Karpas-422 (cell line): ENCODE results near the gene SLC35G6. TPM values are rescaled to one million over a fixed set of nuclear protein-coding genes. Genes with fewer than 3 reads are reported as not detected.
"Not testable (repeated sequence)": the region's sequence is repeated elsewhere in the genome, so short reads cannot be mapped to it uniquely, and the experiment has no call there.

Experiments
- DNase-seq: peaks from one replicate; pipeline ENCODE4 v3.0.0-alpha.2; 2015
- H2AFZ ChIP-seq: fragments of 200-600 bp; sonication (generic); 2 replicates; pipeline ENCODE4 v1.6.1; 2014; ENCODE audit warnings: antibody characterized with exemption, low read length, mixed read lengths
- H3K27ac ChIP-seq: fragments of 200-600 bp; sonication (generic); 2 replicates; pipeline ENCODE4 v1.5.1; 2014; ENCODE audit warnings: mild to moderate bottlenecking, low read length, moderate library complexity
- H3K27me3 ChIP-seq: fragments of 200-600 bp; sonication (generic); 2 replicates; pipeline ENCODE4 v1.6.1; 2014; ENCODE audit warnings: low read length, mixed read lengths
- H3K36me3 ChIP-seq: fragments of 200-600 bp; sonication (generic); 2 replicates; pipeline ENCODE4 v1.6.1; 2014; ENCODE audit warnings: low read length, mixed read lengths; ENCODE audit not compliant: insufficient read depth
- H3K4me1 ChIP-seq: fragments of 200-600 bp; sonication (generic); 2 replicates; pipeline ENCODE4 v1.6.1; 2014; ENCODE audit warnings: mild to moderate bottlenecking, low read length, mixed read lengths
- H3K4me2 ChIP-seq: fragments of 200-600 bp; sonication (generic); 2 replicates; pipeline ENCODE4 v1.6.1; 2014; ENCODE audit warnings: low read length, low read depth, mild to moderate bottlenecking; ENCODE audit not compliant: poor library complexity, severe bottlenecking
- H3K4me3 ChIP-seq: fragments of 200-600 bp; sonication (generic); 2 replicates; pipeline ENCODE4 v1.5.1; 2014; ENCODE audit warnings: mild to moderate bottlenecking, antibody characterized with exemption, low read length, mixed read lengths
- H3K79me2 ChIP-seq: fragments of 200-600 bp; sonication (generic); 2 replicates; pipeline ENCODE4 v1.6.1; 2014; ENCODE audit warnings: mild to moderate bottlenecking, low read length, mixed read lengths
- H3K9ac ChIP-seq: fragments of 200-600 bp; sonication (generic); 2 replicates; pipeline ENCODE4 v1.6.0; 2014; ENCODE audit warnings: low read length
- H3K9me2 ChIP-seq: fragments of 200-600 bp; sonication (generic), shearing (Covaris generic); replicated peaks from 2 replicates; pipeline ENCODE4 v1.6.0; 2014; ENCODE audit warnings: mild to moderate bottlenecking, low read length, moderate library complexity; ENCODE audit not compliant: insufficient read depth
- H3K9me3 ChIP-seq: fragments of 300-700, 200-600 bp; sonication (generic); 2 replicates; pipeline ENCODE4 v1.6.1; 2014; ENCODE audit warnings: low read length, mixed read lengths
- H4K20me1 ChIP-seq: fragments of 200-600 bp; sonication (generic); 2 replicates; pipeline ENCODE4 v1.6.1; 2014; ENCODE audit warnings: mild to moderate bottlenecking, antibody characterized with exemption, low read length, low read depth; ENCODE audit not compliant: insufficient read depth
- total RNA-seq: library from RNA; depleted of rRNA; stranded (reverse); fragments of >200 nt; shearing (Covaris generic); gene quantifications from 2 replicates; pipeline ENCODE4 v1.2.3, GENCODE V29; 2014; ENCODE audit warnings: low replicate concordance

Gene SLC35G6
- total RNA-seq, 1 experiment from 2014 or later, result not detected

DNA sequence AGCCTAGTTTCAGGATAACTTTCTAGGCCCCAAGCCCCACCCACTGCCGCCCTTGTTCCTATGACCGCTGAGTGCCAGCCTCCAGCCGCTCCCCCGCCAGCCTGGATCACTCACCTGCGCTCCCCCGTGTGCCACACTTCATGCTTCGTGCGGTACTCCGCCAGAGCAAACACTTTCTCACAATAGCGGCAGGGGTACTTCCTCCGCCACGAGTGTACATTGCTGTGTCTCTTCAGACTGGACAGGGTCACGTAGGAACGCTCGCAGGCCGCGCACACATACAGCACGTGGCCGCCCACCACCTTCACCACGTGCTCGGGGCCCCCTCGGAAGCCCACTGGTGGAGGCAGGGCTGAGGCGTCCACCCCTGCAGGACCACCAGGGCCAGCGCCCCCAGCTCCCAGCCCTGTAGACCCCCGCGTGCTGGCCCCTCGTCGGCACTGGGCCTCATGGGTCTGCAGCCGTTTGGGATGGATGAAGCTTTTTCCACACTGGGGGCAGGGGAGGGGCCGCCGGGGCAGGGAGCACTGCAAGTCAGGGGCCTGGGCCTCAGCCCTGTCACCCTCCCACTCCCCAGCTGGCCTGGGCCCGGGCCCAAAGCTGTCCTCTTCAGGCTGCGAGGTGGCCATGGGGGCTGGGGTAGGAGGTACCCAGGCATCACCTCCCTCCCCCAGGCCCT, 15.5 kb upstream of the SLC35G6 start:
- H3K79me2 ChIP-seq, result no peaks in the 10 kb centered on the region
- H3K4me1 ChIP-seq, result peaks cover 16% of the 10 kb centered on the region
- no peak overlapping the region for H2AFZ ChIP-seq
- no peaks in the 10 kb centered on the region for H3K9me3 ChIP-seq
- H3K36me3 ChIP-seq, result no peaks in the 10 kb centered on the region
- no peaks in the 10 kb centered on the region for H3K27me3 ChIP-seq
- H3K4me2 ChIP-seq, result no peak overlapping the region
- no peak overlapping the region for H3K4me3 ChIP-seq
- no peaks in the 10 kb centered on the region for H3K9me2 ChIP-seq
- no peak overlapping the region for H3K9ac ChIP-seq
- H3K27ac ChIP-seq, result no peak overlapping the region
- H4K20me1 ChIP-seq, result no peaks in the 10 kb centered on the region
- DNase-seq, result no peak

DNA sequence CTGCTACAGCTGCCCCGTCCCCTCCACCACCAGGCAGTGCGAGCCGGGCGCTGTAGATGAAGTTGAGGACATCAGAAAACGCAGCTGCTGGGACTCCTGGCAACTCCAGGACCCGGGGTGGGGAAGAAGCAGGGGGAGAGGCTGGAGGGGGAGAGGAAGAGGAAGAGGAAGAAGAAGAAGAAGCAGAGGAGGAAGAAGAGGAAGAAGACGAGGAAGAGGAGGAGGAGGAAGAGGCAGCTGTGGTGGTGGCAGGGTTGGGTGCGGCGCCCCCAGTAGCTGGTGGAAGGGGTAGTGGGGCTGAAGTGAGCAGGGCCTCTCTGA, 15.0 kb upstream of the SLC35G6 start:
- H3K79me2 ChIP-seq, result no peaks in the 10 kb centered on the region
- no peak overlapping the region for H3K4me2 ChIP-seq
- no peak for DNase-seq
- no peaks in the 10 kb centered on the region for H3K36me3 ChIP-seq
- H3K9ac ChIP-seq, result no peak overlapping the region
- no peaks in the 10 kb centered on the region for H3K9me3 ChIP-seq
- H3K4me1 ChIP-seq, result peaks cover 16% of the 10 kb centered on the region
- H2AFZ ChIP-seq, result no peak overlapping the region
- no peaks in the 10 kb centered on the region for H3K27me3 ChIP-seq
- H3K4me3 ChIP-seq, result no peak overlapping the region
- no peaks in the 10 kb centered on the region for H3K9me2 ChIP-seq
- no peak overlapping the region for H3K27ac ChIP-seq
- no peaks in the 10 kb centered on the region for H4K20me1 ChIP-seq

DNA sequence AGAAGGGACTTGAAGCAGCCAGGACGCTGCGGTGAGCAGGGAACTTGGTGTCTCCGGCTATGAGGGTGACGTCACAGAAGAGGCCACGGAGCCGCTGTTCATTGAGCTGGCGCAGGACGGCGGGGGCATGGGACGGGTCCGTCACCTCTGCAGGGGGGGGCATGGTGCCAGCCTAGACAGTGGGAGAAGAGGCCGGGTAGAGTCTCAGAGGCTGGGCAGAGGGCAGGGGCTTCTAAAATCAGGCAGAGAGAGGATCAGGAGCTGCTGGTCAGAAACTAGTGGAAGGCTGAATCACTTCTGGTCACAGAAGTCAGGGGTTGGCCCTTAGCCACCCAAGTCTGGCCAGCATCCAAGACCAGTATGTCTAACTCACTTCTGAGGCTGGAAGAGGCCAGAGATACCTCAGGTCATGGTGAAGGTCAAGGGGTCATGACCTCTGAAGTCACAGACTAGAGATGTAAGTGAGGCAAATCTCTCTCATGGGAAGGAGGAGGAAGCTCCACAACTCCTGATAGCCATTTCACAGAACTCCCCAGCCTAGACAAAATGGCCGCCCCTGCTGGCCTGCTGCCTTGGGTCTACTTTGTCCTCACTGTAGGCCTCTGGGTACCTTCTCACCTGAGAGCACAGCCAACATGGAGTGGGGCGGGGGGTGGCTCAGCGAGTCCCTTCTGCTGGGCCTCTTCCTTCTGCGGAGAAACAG, 14.5 kb upstream of the SLC35G6 start:
- Histone ChIP-seq H3K4me3 (no peak overlapping the region), H3K4me1 (peaks cover 16% of the 10 kb centered on the region), H3K4me2 (peak overlapping the region; percentile 37), H3K79me2 (no peaks in the 10 kb centered on the region), H3K27ac (peak overlapping the region; percentile 23; the same call in 1 of the 2 replicates), H2AFZ (no peak overlapping the region), H3K27me3 (no peaks in the 10 kb centered on the region), H3K36me3 (no peaks in the 10 kb centered on the region), H3K9me3 (no peaks in the 10 kb centered on the region), H3K9me2 (no peaks in the 10 kb centered on the region), H4K20me1 (no peaks in the 10 kb centered on the region), H3K9ac (peak overlapping the region; percentile 22; the same call in 1 of the 2 replicates)
- no peak for DNase-seq

DNA sequence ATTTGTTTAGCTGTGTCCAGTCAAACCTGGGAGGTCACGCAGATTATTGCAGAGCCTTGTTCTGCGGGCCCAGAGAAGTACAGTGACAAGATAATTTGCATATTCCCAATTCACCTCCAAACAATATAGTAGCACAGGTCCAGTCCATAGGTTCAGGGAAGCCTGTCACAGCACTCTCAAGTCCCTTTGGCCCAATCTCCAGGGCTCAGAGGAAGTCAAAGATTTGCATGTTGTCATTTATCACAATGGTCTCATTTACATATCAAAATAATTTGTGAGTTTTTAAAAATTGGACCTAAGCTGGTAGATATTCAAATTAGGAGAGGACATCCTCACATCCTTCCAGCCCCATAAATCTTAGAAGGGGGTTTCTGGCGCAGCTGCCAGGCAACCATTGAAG, 13.7 kb upstream of the SLC35G6 start:
- DNase-seq, result peak; percentile 68
- H3K27ac ChIP-seq, result peak overlapping the region; percentile 23; the same call in 1 of the 2 replicates
- H4K20me1 ChIP-seq, result no peaks in the 10 kb centered on the region
- H3K27me3 ChIP-seq, result no peaks in the 10 kb centered on the region
- H2AFZ ChIP-seq, result no peak overlapping the region
- peak overlapping the region; percentile 37 for H3K4me2 ChIP-seq
- no peak overlapping the region for H3K4me3 ChIP-seq
- peak overlapping the region; percentile 22; the same call in 1 of the 2 replicates for H3K9ac ChIP-seq
- H3K79me2 ChIP-seq, result no peaks in the 10 kb centered on the region
- H3K4me1 ChIP-seq, result peaks cover 16% of the 10 kb centered on the region
- H3K36me3 ChIP-seq, result no peaks in the 10 kb centered on the region
- no peaks in the 10 kb centered on the region for H3K9me2 ChIP-seq
- no peaks in the 10 kb centered on the region for H3K9me3 ChIP-seq

DNA sequence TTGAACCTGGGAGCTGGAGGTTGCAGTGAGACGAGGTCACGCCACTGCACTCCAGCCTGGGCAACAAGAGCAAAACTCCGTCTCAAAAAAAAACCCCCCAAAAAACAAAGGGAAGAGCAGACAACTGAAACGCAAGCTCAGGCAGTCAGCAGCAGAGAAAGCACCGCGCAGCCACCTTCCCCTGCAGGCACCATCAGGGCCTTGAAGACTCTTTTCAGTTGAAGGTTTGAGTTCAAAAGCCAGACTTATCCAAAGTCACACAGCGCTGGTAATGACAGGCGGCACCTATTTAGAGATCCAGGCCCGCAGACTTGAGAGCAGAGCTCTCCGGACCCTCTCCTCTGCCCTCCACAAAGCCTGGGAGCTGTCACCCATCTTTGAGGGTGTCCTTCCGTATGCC, 13.0 kb upstream of the SLC35G6 start:
- no peaks in the 10 kb centered on the region for H3K9me3 ChIP-seq
- H3K4me3 ChIP-seq, result no peak overlapping the region
- no peak overlapping the region for H2AFZ ChIP-seq
- no peak overlapping the region for H3K9ac ChIP-seq
- H3K27ac ChIP-seq, result no peak overlapping the region
- no peak overlapping the region for H3K4me2 ChIP-seq
- H3K9me2 ChIP-seq, result no peaks in the 10 kb centered on the region
- no peak for DNase-seq
- H3K36me3 ChIP-seq, result no peaks in the 10 kb centered on the region
- H3K4me1 ChIP-seq, result peaks cover 16% of the 10 kb centered on the region
- H3K79me2 ChIP-seq, result no peaks in the 10 kb centered on the region
- no peaks in the 10 kb centered on the region for H4K20me1 ChIP-seq
- no peaks in the 10 kb centered on the region for H3K27me3 ChIP-seq

DNA sequence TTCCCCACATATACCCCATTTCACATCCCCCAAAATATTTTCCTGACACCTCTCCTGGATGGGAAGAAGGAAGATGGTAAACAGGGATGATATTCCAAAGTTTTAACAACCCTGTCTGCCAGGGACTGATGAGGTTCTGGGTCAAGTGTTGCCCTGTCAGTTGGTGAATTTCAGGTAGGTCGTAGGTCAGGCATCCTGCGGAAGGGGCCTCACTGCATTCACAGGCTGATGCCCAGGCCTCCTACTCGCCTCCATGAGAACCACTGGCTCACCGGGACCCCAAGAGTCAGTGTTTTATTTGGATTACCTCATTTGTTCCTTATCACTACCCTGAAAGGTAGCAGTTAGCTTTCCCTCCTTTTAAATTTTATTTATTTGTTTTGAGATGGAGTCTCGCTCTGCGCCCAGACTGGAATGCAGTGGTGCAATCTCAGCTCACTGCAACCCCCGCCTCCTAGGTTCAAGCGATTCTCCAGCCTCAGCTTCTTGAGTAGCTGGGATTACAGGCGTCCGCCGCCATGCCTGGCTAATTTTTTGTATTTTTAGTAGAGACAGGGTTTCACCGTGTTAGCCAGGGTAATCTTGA, 12.3 kb upstream of the SLC35G6 start:
- no peaks in the 10 kb centered on the region for H3K36me3 ChIP-seq
- H4K20me1 ChIP-seq, result no peaks in the 10 kb centered on the region
- no peaks in the 10 kb centered on the region for H3K9me3 ChIP-seq
- no peaks in the 10 kb centered on the region for H3K79me2 ChIP-seq
- no peak overlapping the region for H3K27ac ChIP-seq
- no peak overlapping the region for H3K9ac ChIP-seq
- H3K4me2 ChIP-seq, result no peak overlapping the region
- H3K4me1 ChIP-seq, result peaks cover 16% of the 10 kb centered on the region
- no peaks in the 10 kb centered on the region for H3K27me3 ChIP-seq
- H2AFZ ChIP-seq, result no peak overlapping the region
- no peak for DNase-seq
- no peak overlapping the region for H3K4me3 ChIP-seq
- H3K9me2 ChIP-seq, result no peaks in the 10 kb centered on the region

DNA sequence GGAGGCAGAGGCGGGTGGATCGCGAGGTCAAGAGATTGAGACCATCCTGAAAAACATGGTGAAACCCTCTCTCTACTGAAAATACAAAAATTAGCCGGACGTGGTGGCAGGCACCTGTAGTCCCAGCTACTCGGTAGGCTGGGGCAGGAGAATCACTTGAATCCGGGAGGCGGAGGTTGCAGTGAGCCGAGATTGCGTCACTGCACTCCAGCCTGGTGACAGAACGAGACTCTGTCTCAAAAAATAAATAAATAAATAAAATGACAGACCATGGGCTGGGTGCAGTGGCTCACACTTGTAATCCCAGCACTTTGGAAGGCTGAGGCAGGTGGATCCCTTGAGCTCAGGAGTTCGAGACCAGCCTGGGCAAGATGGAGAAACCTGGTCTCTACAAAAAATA, 11.4 kb upstream of the SLC35G6 start:
- not testable (repeated sequence) for H3K36me3 ChIP-seq, DNase-seq, H3K4me3 ChIP-seq, H3K9me2 ChIP-seq, H3K9ac ChIP-seq, H3K9me3 ChIP-seq, H2AFZ ChIP-seq, H3K27me3 ChIP-seq, H3K4me2 ChIP-seq, H3K79me2 ChIP-seq, H3K27ac ChIP-seq, H4K20me1 ChIP-seq
- H3K4me1 ChIP-seq, result peaks cover 16% of the 10 kb centered on the region

DNA sequence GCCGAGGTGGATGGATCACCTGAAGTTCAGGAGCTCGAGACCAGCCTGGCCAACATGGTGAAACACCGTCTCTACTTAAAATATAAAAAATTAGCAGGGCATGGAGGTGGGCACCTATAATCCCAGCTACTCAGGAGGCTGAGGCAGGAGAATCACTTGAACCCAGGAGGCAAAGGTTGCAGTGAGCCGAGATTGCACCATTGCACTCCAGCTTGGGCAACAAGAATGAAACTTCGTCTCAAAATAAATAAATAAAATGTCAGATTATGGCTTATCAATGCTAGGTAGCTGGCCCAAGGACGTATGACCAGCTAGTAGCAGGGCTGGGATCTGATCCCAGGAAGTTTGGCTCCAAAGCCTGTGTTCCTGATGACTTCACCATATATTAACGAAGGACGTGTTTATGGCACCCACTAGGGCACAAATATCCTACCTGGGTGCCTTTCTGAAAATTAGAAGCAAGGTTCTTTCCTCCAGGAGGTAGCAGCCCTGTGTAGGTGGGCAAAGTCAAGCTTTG, 10.7 kb upstream of the SLC35G6 start:
- not testable (repeated sequence) for H3K9ac ChIP-seq, H3K4me3 ChIP-seq, H3K27me3 ChIP-seq, H3K9me2 ChIP-seq, H3K36me3 ChIP-seq, H3K4me2 ChIP-seq, H3K79me2 ChIP-seq, H3K9me3 ChIP-seq, DNase-seq, H3K27ac ChIP-seq, H4K20me1 ChIP-seq, H2AFZ ChIP-seq
- peaks cover 16% of the 10 kb centered on the region for H3K4me1 ChIP-seq
